Panc1 (cell line): Measurements from ENCODE around the gene ERGIC1. TPM values are rescaled to one million over a fixed set of nuclear protein-coding genes. Genes with fewer than 3 reads are reported as not detected.

Experiments
- ATAC-seq: fragments of 200-7000 bp; cut with Tn5 transposase; 2 replicates; pipeline ENCODE4 v1.9.1; 2020; ENCODE audit warnings: mild to moderate bottlenecking, moderate library complexity
- BruUV-seq: library from RNA; stranded (reverse); fragments of 400-500 nt; replicated peaks from 2 replicates; lab custom pipeline; 2021; lab: Mats Ljungman, UMichigan
- CTCF ChIA-PET: fragments of 300-600 bp; sonication (Branson Sonifier 250); formaldehyde crosslinking; loops from one replicate; lab custom pipeline; 2022; ENCODE audit warnings: antibody characterized with exemption; lab: Charles Lee
- POLR2A ChIA-PET: fragments of 300-600 bp; sonication (Branson Sonifier 250); formaldehyde crosslinking; loops from one replicate; lab custom pipeline; 2022; ENCODE audit warnings: antibody characterized with exemption; lab: Charles Lee
- DNase-seq: peaks from one replicate; pipeline ENCODE4 v3.0.0-alpha.2; 2010; ENCODE audit warnings: low read depth, low spot score
- H3K27ac ChIP-seq: 2 replicates; pipeline ENCODE4 v1.5.1; 2011; ENCODE audit warnings: mild to moderate bottlenecking, low read length, inconsistent platforms
- H3K27me3 ChIP-seq: fragments of 200-500 bp; sonication (Bioruptor generic); 2 replicates; pipeline ENCODE4 v1.6.0; 2014; ENCODE audit warnings: low read length, inconsistent platforms; ENCODE audit not compliant: control insufficient read depth, insufficient read depth
- H3K36me3 ChIP-seq: fragments of 200-500 bp; sonication (Bioruptor generic); 2 replicates; pipeline ENCODE4 v1.5.1; 2014; ENCODE audit warnings: inconsistent platforms, mild to moderate bottlenecking, low read length, moderate library complexity; ENCODE audit not compliant: control insufficient read depth, insufficient read depth
- H3K4me1 ChIP-seq: 2 replicates; pipeline ENCODE4 v1.5.1; 2011; ENCODE audit warnings: inconsistent platforms, mild to moderate bottlenecking, low read length, moderate library complexity; ENCODE audit not compliant: control insufficient read depth, insufficient read depth
- H3K4me3 ChIP-seq, 2 experiments: 2 replicates each; pipeline ENCODE4 v1.5.1; 2011 to 2012; ENCODE audit warnings: low read depth in 2 of 2, low read length in 2 of 2, mild to moderate bottlenecking in 2 of 2, inconsistent platforms in 1 of 2, moderate library complexity in 1 of 2
- H3K9me3 ChIP-seq: fragments of 200-500 bp; sonication (Bioruptor generic); 2 replicates; pipeline ENCODE4 v1.5.1; 2014; ENCODE audit warnings: low read depth, mild to moderate bottlenecking, inconsistent platforms, low read length, moderate library complexity; ENCODE audit not compliant: control insufficient read depth, insufficient read depth
- CTCF ChIP-seq: fragments of 450-650 bp; IDR thresholded peaks from 2 replicates; pipeline ENCODE4 v1.5.1; 2017; ENCODE audit warnings: mild to moderate bottlenecking
- POLR2AphosphoS5 ChIP-seq: IDR thresholded peaks from 2 replicates; pipeline ENCODE4 v1.6.1; 2012; ENCODE audit warnings: mild to moderate bottlenecking, low read depth, low read length, moderate library complexity
- REST ChIP-seq, 2 experiments: IDR thresholded peaks; 2 replicates each; pipeline ENCODE4 v1.6.1; 2011 to 2012; ENCODE audit warnings: low read depth in 2 of 2, control low read depth in 1 of 2, low read length in 1 of 2, mild to moderate bottlenecking in 1 of 2, moderate library complexity in 1 of 2; ENCODE audit not compliant: insufficient read depth in 1 of 2
- SIN3A ChIP-seq: IDR thresholded peaks from 2 replicates; pipeline ENCODE4 v1.6.1; 2012; ENCODE audit warnings: low read depth, mild to moderate bottlenecking, low read length, moderate library complexity, borderline replicate concordance; ENCODE audit not compliant: insufficient read depth
- TCF7L2 ChIP-seq: IDR thresholded peaks from 2 replicates; pipeline ENCODE4 v1.6.1; 2011; ENCODE audit warnings: mild to moderate bottlenecking, low read depth, low read length, inconsistent platforms
- in situ Hi-C: cut with HindIII; loops from 2 replicates; pipeline ENCODE4 v1.10.0; 2016; ENCODE audit warnings: low sequenced_read_pairs, low pct_unique_long_range_greater_than_20kb
- intact Hi-C: fragments of 100-400 bp; cut with micrococcal nuclease; formaldehyde crosslinking; loops from one replicate; pipeline ENCODE4 v1.10.0; 2022; ENCODE audit not compliant: unreplicated experiment
- total RNA-seq: library from RNA; stranded (reverse); gene quantifications from one replicate; pipeline ENCODE4 v1.2.1, GENCODE V29; 2021; ENCODE audit not compliant: unreplicated experiment

ERGIC1 gene
- total RNA-seq, 1 experiment from 2014 or later, result 206 TPM

GRCh38 chr5:172854971-172855370 lies 20.9 kb downstream of the ERGIC1 start:
- Histone ChIP-seq H3K27ac (peak overlapping the region; percentile 98), H3K9me3 (no peaks in the 10 kb centered on the region), H3K4me1 (peaks cover 82% of the 10 kb centered on the region), H3K36me3 (no peaks in the 10 kb centered on the region; the same call in 1 of the 2 replicates), H3K27me3 (no peaks in the 10 kb centered on the region), H3K4me3 (no peak overlapping the region)
- ChIA-PET CTCF (no interaction called here), POLR2A (no interaction called here)
- DNase-seq, result no peak
- in situ Hi-C loops, result no loop called here
- TF ChIP-seq CTCF, result no peak
- TF ChIP-seq TCF7L2, result no peak
- TF ChIP-seq POLR2AphosphoS5, result no peak
- TF ChIP-seq REST (IDR thresholded peaks at IDR 0.05; ENCODE audit: insufficient read depth in 1 of 2, low read depth in 2 of 2, low read length in 1 of 2), result no peak
- no peak for ATAC-seq
- no TSS peak for BruUV-seq
- intact Hi-C loops, result loop anchor here (5.0 kb wide), 1 partner anchor 78 kb away; no protein-coding TSS in a partner anchor

GRCh38 chr5:172855597-172856292 lies 21.7 kb downstream of the ERGIC1 start:
- ATAC-seq, result no peak
- no peaks in the 10 kb centered on the region; the same call in 1 of the 2 replicates for H3K36me3 ChIP-seq
- no peak overlapping the region for H3K4me3 ChIP-seq
- no peak for DNase-seq
- ChIA-PET POLR2A (no interaction called here), CTCF (no interaction called here)
- H3K27me3 ChIP-seq, result no peaks in the 10 kb centered on the region
- no peaks in the 10 kb centered on the region for H3K9me3 ChIP-seq
- TF ChIP-seq POLR2AphosphoS5 (no peak), CTCF (no peak), TCF7L2 (no peak), REST (IDR thresholded peaks at IDR 0.05; ENCODE audit: insufficient read depth in 1 of 2, low read depth in 2 of 2, low read length in 1 of 2) (no peak), SIN3A (no peak)
- no TSS peak for BruUV-seq
- peaks cover 89% of the 10 kb centered on the region for H3K4me1 ChIP-seq
- H3K27ac ChIP-seq, result peak overlapping the region; percentile 98
- in situ Hi-C loops, result no loop called here
- intact Hi-C loops, result loop anchor here (5.0 kb wide), 1 partner anchor 78 kb away; no protein-coding TSS in a partner anchor
